Measurements from ENCODE around the gene HRC. TPM values are rescaled to one million over a fixed set of nuclear protein-coding genes. Genes with fewer than 3 reads are reported as not detected.

The HRC gene
- total and polyA plus RNA-seq, 2 donors (not counting 3 experiments of a cell fraction or from before 2014, with no cell fraction given) = not detected

DNA sequence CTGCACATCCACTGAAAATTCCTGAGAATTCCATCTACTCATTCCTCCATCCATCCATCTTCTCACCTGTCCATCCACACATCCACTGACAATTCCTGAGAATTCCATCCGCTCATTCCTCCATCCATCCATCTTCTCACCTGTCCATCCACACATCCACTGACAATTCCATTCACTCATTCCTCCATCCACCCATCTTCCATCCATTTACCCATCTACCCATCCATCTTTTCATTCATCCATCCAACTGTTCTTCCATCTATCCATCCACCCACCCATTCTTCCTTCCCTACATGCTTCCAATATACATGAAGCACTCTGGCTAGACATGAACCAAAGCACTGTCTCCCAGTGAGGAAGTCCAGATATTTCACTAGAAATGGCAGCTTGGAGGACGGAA is 18.0 kb upstream of the HRC start:
- no peak for FAIRE-seq
- no peaks in the 10 kb centered on the region for H4K20me1 ChIP-seq (replicated peaks; ENCODE audit: control insufficient read depth, extremely low read depth, insufficient read depth, low read length)
- dilution Hi-C loops (cut with MboI; ENCODE audit: extremely low pct_ligation_motif_present, low sequenced_read_pairs) (no loop called here), intact Hi-C loops (cut with micrococcal nuclease) (no loop called here)
- H3K4me3 ChIP-seq (replicated peaks in 1 of 3; ENCODE audit: insufficient read depth in 1 of 3, low read depth in 1 of 3, low read length in 3 of 3) = no peak overlapping the region
- no peak overlapping the region for H3K9ac ChIP-seq (replicated peaks; ENCODE audit: extremely low read depth, insufficient read depth, low read length)
- DNase-seq (ENCODE audit: low read depth, low spot score) = no peak
- H3K79me2 ChIP-seq (ENCODE audit: control insufficient read depth, insufficient read depth, low read length) = no peaks in the 10 kb centered on the region
- H3K27ac ChIP-seq (ENCODE audit: insufficient read depth, low read depth, low read length) = no peak overlapping the region
- H3K27me3 ChIP-seq (ENCODE audit: control insufficient read depth in 2 of 2, insufficient read depth in 2 of 2, low read length in 2 of 2) = no peaks in the 10 kb centered on the region
- H3K4me2 ChIP-seq (ENCODE audit: insufficient read depth, low read length) = no peak overlapping the region
- H3K9me3 ChIP-seq (replicated peaks; ENCODE audit: control insufficient read depth, insufficient read depth, low read length) = no peaks in the 10 kb centered on the region
- no TSS peak for BruUV-seq (replicated peaks)
- H2AFZ ChIP-seq (ENCODE audit: low read depth, low read length) = no peak overlapping the region
- CTCF ChIA-PET = no interaction called here
- no peaks in the 10 kb centered on the region for H3K9me1 ChIP-seq (replicated peaks; ENCODE audit: control insufficient read depth, extremely low read depth, insufficient read depth, low read length)
- TF ChIP-seq EZH2 (IDR thresholded peaks at IDR 0.05; ENCODE audit: borderline replicate concordance, low read depth, low read length, severe bottlenecking) (no peak), GATA2 (IDR thresholded peaks at IDR 0.05; ENCODE audit: insufficient read depth, insufficient read length, low read depth, low read length) (no peak), POLR2A (IDR thresholded peaks at IDR 0.05; ENCODE audit: low read depth, low read length) (no peak), MYC (IDR thresholded peaks at IDR 0.05; ENCODE audit: low read depth, low read length) (no peak), FOS (IDR thresholded peaks at IDR 0.05; ENCODE audit: borderline replicate concordance, insufficient read depth, low read length) (no peak), POLR2AphosphoS5 (IDR thresholded peaks at IDR 0.05; ENCODE audit: insufficient read depth, low read depth, low read length) (no peak), JUN (IDR thresholded peaks at IDR 0.05; ENCODE audit: borderline replicate concordance, insufficient read depth, insufficient read length, low read depth) (no peak)
- TF ChIP-seq, protein P1, sequence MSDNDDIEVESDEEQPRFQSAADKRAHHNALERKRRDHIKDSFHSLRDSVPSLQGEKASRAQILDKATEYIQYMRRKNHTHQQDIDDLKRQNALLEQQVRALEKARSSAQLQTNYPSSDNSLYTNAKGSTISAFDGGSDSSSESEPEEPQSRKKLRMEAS (IDR thresholded peaks at IDR 0.05; ENCODE audit: insufficient read depth, insufficient read length) = no peak
- TF ChIP-seq, protein P2, sequence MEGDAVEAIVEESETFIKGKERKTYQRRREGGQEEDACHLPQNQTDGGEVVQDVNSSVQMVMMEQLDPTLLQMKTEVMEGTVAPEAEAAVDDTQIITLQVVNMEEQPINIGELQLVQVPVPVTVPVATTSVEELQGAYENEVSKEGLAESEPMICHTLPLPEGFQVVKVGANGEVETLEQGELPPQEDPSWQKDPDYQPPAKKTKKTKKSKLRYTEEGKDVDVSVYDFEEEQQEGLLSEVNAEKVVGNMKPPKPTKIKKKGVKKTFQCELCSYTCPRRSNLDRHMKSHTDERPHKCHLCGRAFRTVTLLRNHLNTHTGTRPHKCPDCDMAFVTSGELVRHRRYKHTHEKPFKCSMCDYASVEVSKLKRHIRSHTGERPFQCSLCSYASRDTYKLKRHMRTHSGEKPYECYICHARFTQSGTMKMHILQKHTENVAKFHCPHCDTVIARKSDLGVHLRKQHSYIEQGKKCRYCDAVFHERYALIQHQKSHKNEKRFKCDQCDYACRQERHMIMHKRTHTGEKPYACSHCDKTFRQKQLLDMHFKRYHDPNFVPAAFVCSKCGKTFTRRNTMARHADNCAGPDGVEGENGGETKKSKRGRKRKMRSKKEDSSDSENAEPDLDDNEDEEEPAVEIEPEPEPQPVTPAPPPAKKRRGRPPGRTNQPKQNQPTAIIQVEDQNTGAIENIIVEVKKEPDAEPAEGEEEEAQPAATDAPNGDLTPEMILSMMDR (IDR thresholded peaks at IDR 0.05; ENCODE audit: extremely low read depth in 1 of 2, insufficient read depth in 1 of 2, low read depth in 1 of 2, low read length in 2 of 2) = no peak
- no peaks in the 10 kb centered on the region for H3K4me1 ChIP-seq (ENCODE audit: control insufficient read depth, extremely low read depth, insufficient read depth, low read length)
- peaks cover 0 to 11% of the 10 kb centered on the region in 2 experiments for H3K36me3 ChIP-seq (ENCODE audit: control insufficient read depth in 2 of 2, extremely low read depth in 1 of 2, insufficient read depth in 2 of 2, low read length in 2 of 2)
- POLR2A ChIA-PET = no interaction called here

Measured in endothelial cell of umbilical vein (primary cell).